GM12872 (cell line): Measurements from ENCODE around the gene SLC26A2.

Experiments used
- TF ChIP-seq, protein P1 (sequence below): IDR thresholded peaks from 3 replicates; pipeline ENCODE4 v1.5.1; 2011; ENCODE audit warnings: low read depth, mild to moderate bottlenecking, low read length, moderate library complexity; ENCODE audit not compliant: insufficient read depth

The SLC26A2 gene

GRCh38 chr5:149996205-149996890, 35.8 kb downstream of the SLC26A2 start:
- TF ChIP-seq, protein P1, sequence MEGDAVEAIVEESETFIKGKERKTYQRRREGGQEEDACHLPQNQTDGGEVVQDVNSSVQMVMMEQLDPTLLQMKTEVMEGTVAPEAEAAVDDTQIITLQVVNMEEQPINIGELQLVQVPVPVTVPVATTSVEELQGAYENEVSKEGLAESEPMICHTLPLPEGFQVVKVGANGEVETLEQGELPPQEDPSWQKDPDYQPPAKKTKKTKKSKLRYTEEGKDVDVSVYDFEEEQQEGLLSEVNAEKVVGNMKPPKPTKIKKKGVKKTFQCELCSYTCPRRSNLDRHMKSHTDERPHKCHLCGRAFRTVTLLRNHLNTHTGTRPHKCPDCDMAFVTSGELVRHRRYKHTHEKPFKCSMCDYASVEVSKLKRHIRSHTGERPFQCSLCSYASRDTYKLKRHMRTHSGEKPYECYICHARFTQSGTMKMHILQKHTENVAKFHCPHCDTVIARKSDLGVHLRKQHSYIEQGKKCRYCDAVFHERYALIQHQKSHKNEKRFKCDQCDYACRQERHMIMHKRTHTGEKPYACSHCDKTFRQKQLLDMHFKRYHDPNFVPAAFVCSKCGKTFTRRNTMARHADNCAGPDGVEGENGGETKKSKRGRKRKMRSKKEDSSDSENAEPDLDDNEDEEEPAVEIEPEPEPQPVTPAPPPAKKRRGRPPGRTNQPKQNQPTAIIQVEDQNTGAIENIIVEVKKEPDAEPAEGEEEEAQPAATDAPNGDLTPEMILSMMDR = no peak

DNA sequence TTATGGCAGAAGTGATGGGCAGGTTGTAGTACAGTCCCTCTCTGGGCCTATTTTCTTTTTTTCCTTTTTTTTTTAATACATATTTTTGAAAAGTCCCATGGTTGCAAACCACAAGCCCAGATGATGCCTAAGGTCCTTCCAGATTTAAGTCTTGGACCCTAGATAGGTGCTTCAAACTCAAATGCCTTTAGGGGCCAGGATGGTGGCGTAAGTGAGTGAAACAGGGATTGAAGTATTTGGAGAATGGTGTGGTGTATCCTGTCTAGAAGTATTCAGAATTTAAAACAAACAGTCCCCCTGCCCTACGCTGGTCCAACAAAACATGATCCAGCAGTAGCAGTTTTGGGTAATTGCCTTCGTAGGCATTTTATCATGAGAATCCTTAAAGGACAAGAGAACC, 37.7 kb downstream of the SLC26A2 start:
- TF ChIP-seq, protein P1 = no peak

GRCh38 chr5:149999359-149999758, 38.8 kb downstream of the SLC26A2 start:
- TF ChIP-seq, protein P1 = no peak

DNA sequence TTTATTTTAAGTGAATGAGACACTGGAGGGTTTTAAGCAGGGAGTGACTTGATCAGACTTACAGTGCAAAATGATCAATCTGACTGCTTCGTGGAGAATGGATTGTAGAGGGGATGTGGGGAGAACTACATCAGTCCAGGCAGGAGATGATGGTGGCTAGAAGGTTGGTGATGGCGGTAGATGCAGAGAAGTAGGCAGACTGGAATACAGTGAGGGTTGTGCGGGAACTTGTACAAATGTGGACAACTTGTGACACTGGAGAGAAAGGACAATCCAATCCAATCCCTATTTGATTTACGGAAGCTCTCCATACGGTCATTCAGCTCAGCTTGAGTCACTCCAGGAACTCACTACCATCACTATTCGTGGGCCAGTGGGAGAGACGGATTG, 39.3 kb downstream of the SLC26A2 start:
- TF ChIP-seq, protein P1 = no peak

DNA sequence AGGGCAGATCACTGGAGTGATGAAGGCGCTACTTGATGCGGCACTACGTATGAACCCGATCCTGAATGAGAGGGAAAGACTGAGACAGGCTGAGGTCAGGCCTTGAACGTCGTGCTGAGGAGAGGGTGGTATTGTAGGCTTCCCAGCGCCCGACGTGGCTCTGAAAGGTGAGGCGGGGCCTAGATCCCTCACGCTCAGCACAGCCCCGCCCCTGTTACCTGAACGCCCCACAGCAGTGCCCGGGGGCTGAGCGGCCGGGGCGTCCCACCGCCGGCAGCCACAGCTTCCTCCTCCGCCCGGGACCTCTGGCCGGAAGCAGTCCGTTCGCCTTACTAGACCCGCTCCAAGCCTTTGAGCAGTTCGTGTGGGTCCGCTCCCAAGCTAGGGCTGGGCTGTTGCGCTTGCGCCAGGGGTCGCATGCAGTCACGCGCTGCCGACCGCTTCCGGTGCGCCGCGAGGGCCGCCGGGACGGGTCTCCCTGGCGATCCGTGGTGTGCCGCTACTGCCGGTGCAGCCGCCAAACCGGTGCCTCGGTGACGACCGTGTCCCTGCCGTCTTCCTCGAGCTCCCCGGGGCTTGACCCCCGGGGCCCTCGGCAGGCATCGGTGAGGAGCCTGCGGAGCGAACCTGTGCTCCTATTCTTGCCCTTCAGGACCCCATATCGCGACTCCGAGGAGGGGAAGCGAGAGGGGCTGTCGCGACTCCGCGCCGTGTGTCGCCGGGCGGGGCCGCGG, 39.9 kb downstream of the SLC26A2 start, which contains the start of the genes HMGXB3 and TIGD6:
Gene HMGXB3, plus strand, starts transcription at position 484 of the 734 bp plus-strand sequence. CDS start 4,114 bp downstream, outside the sequence.
Gene TIGD6, minus strand, starts transcription at position 399 of the 734 bp plus-strand sequence. CDS start 4,306 bp downstream, outside the sequence.
- TF ChIP-seq, protein P1 = 0 out of 3 replicates have a peak, but pooled peaks have one; percentile 3

GRCh38 chr5:150000990-150001659, 40.6 kb downstream of the SLC26A2 start:
- TF ChIP-seq, protein P1 = no peak
